HepG2 (cell line): ENCODE measurements around the gene RAD51D. TPM values are rescaled to one million over a fixed set of nuclear protein-coding genes. Genes with fewer than 3 reads are reported as not detected.

Experiments used
- AFF4 ChIP-seq: sonication (generic); formaldehyde crosslinking; IDR thresholded peaks from 2 replicates; pipeline ENCODE4 v1.4.0; 2020; ENCODE audit warnings: missing genetic modification reagents
- ARID2 ChIP-seq: sonication (generic); formaldehyde crosslinking; IDR thresholded peaks from 2 replicates; pipeline ENCODE4 v1.8.1; 2022; ENCODE audit warnings: mild to moderate bottlenecking, missing genetic modification reagents, borderline replicate concordance
- CREBL2 ChIP-seq: sonication (generic); formaldehyde crosslinking; IDR thresholded peaks from 2 replicates; pipeline ENCODE4 v1.8.1; 2023; ENCODE audit warnings: missing genetic modification reagents, mild to moderate bottlenecking, borderline replicate concordance
- GATAD1 ChIP-seq: IDR thresholded peaks from 2 replicates; pipeline ENCODE4 v1.6.1; 2016; ENCODE audit warnings: missing genetic modification reagents, missing compliant biosample characterization
- HHEX ChIP-seq: IDR thresholded peaks from 2 replicates; pipeline ENCODE4 v1.6.1; 2016; ENCODE audit warnings: control low read depth
- KAT8 ChIP-seq: IDR thresholded peaks from 2 replicates; pipeline ENCODE4 v1.6.1; 2016; ENCODE audit warnings: missing genetic modification reagents, missing compliant biosample characterization
- RAD21 ChIP-seq: fragments of 450-650 bp; formaldehyde crosslinking; IDR thresholded peaks from 2 replicates; pipeline ENCODE4 v1.5.0; 2020; ENCODE audit warnings: mild to moderate bottlenecking
- RAD51 ChIP-seq: fragments of 450-650 bp; IDR thresholded peaks from 2 replicates; pipeline ENCODE4 v1.6.1; 2016; ENCODE audit warnings: borderline replicate concordance
- SMYD3 ChIP-seq: sonication (generic); formaldehyde crosslinking; IDR thresholded peaks from 2 replicates; pipeline ENCODE4 v1.8.1; 2023; ENCODE audit warnings: mild to moderate bottlenecking, missing genetic modification reagents
- TBX3 ChIP-seq: fragments of 450-650 bp; IDR thresholded peaks from 2 replicates; pipeline ENCODE4 v1.6.1; 2017; ENCODE audit warnings: antibody characterized with exemption, mild to moderate bottlenecking, inconsistent platforms, borderline replicate concordance
- ZHX1 ChIP-seq: sonication (generic); formaldehyde crosslinking; IDR thresholded peaks from 2 replicates; pipeline ENCODE4 v1.8.1; 2022; ENCODE audit warnings: low read depth, mild to moderate bottlenecking, missing genetic modification reagents
- ZKSCAN5 ChIP-seq: sonication (generic); formaldehyde crosslinking; IDR thresholded peaks from 2 replicates; pipeline ENCODE4 v1.5.1; 2020; ENCODE audit warnings: mild to moderate bottlenecking, missing genetic modification reagents
- ZNF180 ChIP-seq: sonication (generic); formaldehyde crosslinking; IDR thresholded peaks from 2 replicates; pipeline ENCODE4 v1.4.0; 2020; ENCODE audit warnings: low read depth, missing genetic modification reagents, borderline replicate concordance
- ZNF3 ChIP-seq: IDR thresholded peaks from 2 replicates; pipeline ENCODE4 v1.7.0; 2017; ENCODE audit warnings: inconsistent platforms
- ZNF563 ChIP-seq: sonication (generic); formaldehyde crosslinking; IDR thresholded peaks from 2 replicates; pipeline ENCODE4 v1.8.0; 2022; ENCODE audit warnings: mild to moderate bottlenecking, moderate library complexity, missing genetic modification reagents
- ZNF672 ChIP-seq: sonication (generic); formaldehyde crosslinking; IDR thresholded peaks from 2 replicates; pipeline ENCODE4 v1.8.1; 2022; ENCODE audit warnings: missing genetic modification reagents
- ZNF800 ChIP-seq: sonication (generic); formaldehyde crosslinking; IDR thresholded peaks from 2 replicates; pipeline ENCODE4 v1.4.0; 2020; ENCODE audit warnings: missing genetic modification reagents
- polyA plus RNA-seq, 8 experiments: library from polyadenylated mRNA; depleted of rRNA in 3 of 8; stranded (reverse) in 7 of 8; unstranded in 1 of 8; fragments of >200 nt; fragmentation: Illumina TruSeq in 4 of 8; extraction: Trizol in 4 of 8; gene quantifications; 2 replicates each; pipeline versions ENCODE4 v1.2.1 to v1.2.3, GENCODE V29; 2011 to 2016; ENCODE audit warnings: low read depth in 4 of 8, missing spikeins in 1 of 8, mixed read lengths in 1 of 8; ENCODE audit not compliant: insufficient read depth in 1 of 8
- total RNA-seq, 5 experiments: library from RNA; depleted of rRNA; stranded (reverse); fragments of >200 nt; fragmentation: Illumina TruSeq; extraction: Trizol; gene quantifications; 2 replicates each; pipeline ENCODE4 v1.2.3, GENCODE V29; 2016; ENCODE audit warnings: low read depth in 1 of 5
- TF ChIP-seq, protein P1 (sequence below): sonication (generic); formaldehyde crosslinking; IDR thresholded peaks from 2 replicates; pipeline ENCODE4 v1.4.0; 2020; ENCODE audit warnings: missing genetic modification reagents, borderline replicate concordance

RAD51D gene
- total and polyA plus RNA-seq, 2 of the 13 experiments (the other 11 are each of a cell fraction or from before 2014, with no cell fraction given): 6.7 to 13.1 TPM

DNA sequence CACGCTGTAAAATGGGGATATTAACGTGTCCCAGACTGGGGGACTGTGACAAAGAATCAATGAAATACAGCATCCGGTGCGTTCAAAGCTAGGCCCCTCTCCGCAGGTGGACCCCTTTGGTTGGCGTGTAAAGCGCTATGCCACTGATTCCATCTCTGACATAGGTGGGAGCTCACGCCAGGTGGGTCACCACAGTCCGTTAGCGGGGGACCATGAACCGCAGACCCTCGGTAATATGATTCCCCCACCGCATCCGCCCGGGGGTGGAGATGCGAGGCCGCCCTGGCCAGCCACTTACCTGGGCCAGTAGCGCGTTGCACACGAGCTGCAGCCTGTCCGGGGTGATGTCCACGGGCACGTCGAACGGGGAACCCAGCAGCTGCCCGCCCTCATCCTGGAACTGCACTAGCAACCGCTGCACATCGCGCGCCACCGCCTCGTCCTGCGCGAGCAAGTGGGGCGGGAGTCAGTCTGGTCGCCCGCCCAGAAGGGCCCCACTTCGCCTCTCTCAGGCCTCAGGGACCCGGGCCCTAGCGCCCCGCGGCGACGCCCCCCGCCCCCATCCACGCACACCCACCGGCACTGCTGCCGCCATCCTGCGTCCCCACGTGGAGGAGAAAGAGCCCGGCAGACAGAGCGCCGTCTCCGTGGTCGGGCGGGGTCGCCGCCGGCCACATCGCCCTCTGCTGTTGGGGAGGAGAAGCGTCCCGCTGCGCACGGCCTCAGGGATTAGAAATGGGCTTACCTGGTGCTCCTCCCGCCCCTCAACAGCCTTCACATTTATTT lies 22.2 kb upstream of the RAD51D start, which contains the start of gene NLE1 (continued):
- TF ChIP-seq GATAD1 (CRISPR knock-in tag): peak; percentile 90
- TF ChIP-seq ZNF563 (CRISPR knock-in tag): no peak
- no peak for TF ChIP-seq ZHX1 (CRISPR knock-in tag)
- TF ChIP-seq CREBL2 (CRISPR knock-in tag): 0 out of 2 replicates have a peak, but pooled peaks have one; percentile 68
- no peak for TF ChIP-seq ZNF180 (CRISPR knock-in tag)
- no peak for TF ChIP-seq ZNF3 (CRISPR knock-in tag)
- TF ChIP-seq ZNF800 (CRISPR knock-in tag): no peak
- TF ChIP-seq TBX3: no peak
- TF ChIP-seq ZKSCAN5 (CRISPR knock-in tag): no peak
- TF ChIP-seq ARID2: 0 out of 2 replicates have a peak, but pooled peaks have one; percentile 47
- peak; percentile 52; the same call in 1 of the 2 replicates for TF ChIP-seq RAD21
- TF ChIP-seq ZNF672 (CRISPR knock-in tag): no peak
- TF ChIP-seq, protein P1, sequence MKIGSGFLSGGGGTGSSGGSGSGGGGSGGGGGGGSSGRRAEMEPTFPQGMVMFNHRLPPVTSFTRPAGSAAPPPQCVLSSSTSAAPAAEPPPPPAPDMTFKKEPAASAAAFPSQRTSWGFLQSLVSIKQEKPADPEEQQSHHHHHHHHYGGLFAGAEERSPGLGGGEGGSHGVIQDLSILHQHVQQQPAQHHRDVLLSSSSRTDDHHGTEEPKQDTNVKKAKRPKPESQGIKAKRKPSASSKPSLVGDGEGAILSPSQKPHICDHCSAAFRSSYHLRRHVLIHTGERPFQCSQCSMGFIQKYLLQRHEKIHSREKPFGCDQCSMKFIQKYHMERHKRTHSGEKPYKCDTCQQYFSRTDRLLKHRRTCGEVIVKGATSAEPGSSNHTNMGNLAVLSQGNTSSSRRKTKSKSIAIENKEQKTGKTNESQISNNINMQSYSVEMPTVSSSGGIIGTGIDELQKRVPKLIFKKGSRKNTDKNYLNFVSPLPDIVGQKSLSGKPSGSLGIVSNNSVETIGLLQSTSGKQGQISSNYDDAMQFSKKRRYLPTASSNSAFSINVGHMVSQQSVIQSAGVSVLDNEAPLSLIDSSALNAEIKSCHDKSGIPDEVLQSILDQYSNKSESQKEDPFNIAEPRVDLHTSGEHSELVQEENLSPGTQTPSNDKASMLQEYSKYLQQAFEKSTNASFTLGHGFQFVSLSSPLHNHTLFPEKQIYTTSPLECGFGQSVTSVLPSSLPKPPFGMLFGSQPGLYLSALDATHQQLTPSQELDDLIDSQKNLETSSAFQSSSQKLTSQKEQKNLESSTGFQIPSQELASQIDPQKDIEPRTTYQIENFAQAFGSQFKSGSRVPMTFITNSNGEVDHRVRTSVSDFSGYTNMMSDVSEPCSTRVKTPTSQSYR (CRISPR knock-in tag): peak; percentile 68
- TF ChIP-seq SMYD3: no peak
- no peak for TF ChIP-seq HHEX (CRISPR knock-in tag)
- peak; percentile 90 for TF ChIP-seq KAT8 (CRISPR knock-in tag)
- no peak for TF ChIP-seq AFF4 (CRISPR knock-in tag)
- no peak for TF ChIP-seq RAD51
